ENCODE data around the gene SUSD3. TPM values are rescaled to one million over a fixed set of nuclear protein-coding genes. Genes with fewer than 3 reads are reported as not detected.

The SUSD3 gene
- total RNA-seq, 1 donor from 2014 or later, result 0.26 TPM

GRCh38 chr9:93060746-93061259 is 2.3 kb downstream of the SUSD3 start:
- DNase-seq (ENCODE audit: low read depth) (no peak), FAIRE-seq (no peak)
- Histone ChIP-seq H3K27me3 (ENCODE audit: control insufficient read depth, insufficient read depth, low read length) (peaks cover 2% of the 10 kb centered on the region), H3K4me3 (ENCODE audit: low read depth, low read length) (no peak overlapping the region), H3K36me3 (ENCODE audit: control insufficient read depth, insufficient read depth, low read length) (no peaks in the 10 kb centered on the region)
- no peak for TF ChIP-seq CTCF (IDR thresholded peaks at IDR 0.05; ENCODE audit: insufficient read depth, low read length, severe bottlenecking)

GRCh38 chr9:93061260-93061751 is 2.8 kb downstream of the SUSD3 start:
- TF ChIP-seq CTCF (IDR thresholded peaks at IDR 0.05; ENCODE audit: insufficient read depth, low read length, severe bottlenecking), result no peak
- no peak for FAIRE-seq
- Histone ChIP-seq H3K27me3 (ENCODE audit: control insufficient read depth, insufficient read depth, low read length) (peaks cover 2% of the 10 kb centered on the region), H3K36me3 (ENCODE audit: control insufficient read depth, insufficient read depth, low read length) (no peaks in the 10 kb centered on the region), H3K4me3 (ENCODE audit: low read depth, low read length) (no peak overlapping the region)
- no peak for DNase-seq (ENCODE audit: low read depth)

GRCh38 chr9:93061791-93062763 is 3.6 kb downstream of the SUSD3 start:
- FAIRE-seq, result no peak
- no peak for TF ChIP-seq CTCF (IDR thresholded peaks at IDR 0.05; ENCODE audit: insufficient read depth, low read length, severe bottlenecking)

GRCh38 chr9:93064392-93065134 is 6.1 kb downstream of the SUSD3 start:
- Histone ChIP-seq H3K4me3 (ENCODE audit: low read depth, low read length) (no peak overlapping the region), H3K27me3 (ENCODE audit: control insufficient read depth, insufficient read depth, low read length) (peaks cover 2% of the 10 kb centered on the region), H3K36me3 (ENCODE audit: control insufficient read depth, insufficient read depth, low read length) (no peaks in the 10 kb centered on the region)
- DNase-seq (ENCODE audit: low read depth), result no peak
- FAIRE-seq, result no peak
- no peak for TF ChIP-seq CTCF (IDR thresholded peaks at IDR 0.05; ENCODE audit: insufficient read depth, low read length, severe bottlenecking)

More at GRCh38 chr9:93061791-93062763, 3.6 kb downstream of the SUSD3 start:
- DNase-seq (ENCODE audit: low read depth), result no peak
- Histone ChIP-seq H3K27me3 (ENCODE audit: control insufficient read depth, insufficient read depth, low read length) (peaks cover 2% of the 10 kb centered on the region), H3K36me3 (ENCODE audit: control insufficient read depth, insufficient read depth, low read length) (no peaks in the 10 kb centered on the region), H3K4me3 (ENCODE audit: low read depth, low read length) (no peak overlapping the region)

GRCh38 chr9:93065135-93065720 is 6.7 kb downstream of the SUSD3 start:
- Histone ChIP-seq H3K27me3 (ENCODE audit: control insufficient read depth, insufficient read depth, low read length) (peaks cover 2% of the 10 kb centered on the region), H3K36me3 (ENCODE audit: control insufficient read depth, insufficient read depth, low read length) (no peaks in the 10 kb centered on the region), H3K4me3 (ENCODE audit: low read depth, low read length) (no peak overlapping the region)
- DNase-seq (ENCODE audit: low read depth) (no peak), FAIRE-seq (no peak)
- no peak for TF ChIP-seq CTCF (IDR thresholded peaks at IDR 0.05; ENCODE audit: insufficient read depth, low read length, severe bottlenecking)
